ENCODE data around the gene HDAC2.
A peak's percentile ranks its signal among the peaks of the same experiment; 100 is the strongest.
"Not testable (repeated sequence)": the region's sequence is repeated elsewhere in the genome, so short reads cannot be mapped to it uniquely, and the experiment has no call there.

Gene HDAC2

DNA sequence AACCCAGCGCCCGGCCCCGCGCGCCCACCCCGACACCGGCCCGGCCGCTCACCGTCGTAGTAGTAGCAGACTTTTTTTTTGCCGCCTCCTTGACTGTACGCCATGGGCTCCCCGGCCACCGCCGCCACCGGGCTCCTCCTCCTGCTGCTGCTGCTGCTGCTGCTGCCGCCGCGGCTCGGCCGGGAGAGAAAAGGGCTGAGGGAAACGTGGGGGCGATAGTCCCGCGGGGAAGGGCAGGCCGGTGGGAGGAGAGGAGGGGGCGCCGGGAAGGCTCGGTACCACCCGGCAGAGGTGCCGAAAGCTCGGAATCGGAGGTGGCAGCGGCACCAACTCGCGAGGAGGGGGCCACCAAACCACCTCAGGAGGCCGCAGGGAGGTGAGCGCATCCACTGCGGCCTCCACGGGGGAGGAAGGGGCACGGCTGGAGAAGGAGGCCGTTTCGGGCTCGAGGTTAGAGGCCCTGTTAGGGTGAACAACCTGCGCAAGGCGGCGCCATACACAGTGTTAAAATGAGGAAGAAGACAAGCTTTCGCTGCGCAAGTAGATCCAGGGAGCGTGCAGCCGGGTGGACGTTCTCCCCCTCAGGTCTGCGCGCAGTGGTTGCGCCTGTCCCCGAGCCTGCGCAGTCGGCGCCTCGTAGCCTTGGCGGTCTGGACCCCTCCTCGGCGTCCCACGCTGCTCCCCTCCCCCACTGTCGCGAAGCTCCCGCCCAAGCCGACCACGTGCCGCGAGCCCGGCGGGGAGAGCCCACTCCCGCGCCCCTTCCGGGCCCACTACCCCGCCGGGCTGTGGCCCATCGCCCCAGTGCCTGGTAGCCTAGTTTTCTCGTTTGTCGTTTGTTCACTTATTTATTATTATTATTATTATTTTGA is at the start of gene HDAC2:
HDAC2 (minus strand) TSS at position 344 of the 872 bp plus-strand sequence; CDS start at position 104, 240 bp downstream.
- DNase-seq: peak; percentile 87

DNA sequence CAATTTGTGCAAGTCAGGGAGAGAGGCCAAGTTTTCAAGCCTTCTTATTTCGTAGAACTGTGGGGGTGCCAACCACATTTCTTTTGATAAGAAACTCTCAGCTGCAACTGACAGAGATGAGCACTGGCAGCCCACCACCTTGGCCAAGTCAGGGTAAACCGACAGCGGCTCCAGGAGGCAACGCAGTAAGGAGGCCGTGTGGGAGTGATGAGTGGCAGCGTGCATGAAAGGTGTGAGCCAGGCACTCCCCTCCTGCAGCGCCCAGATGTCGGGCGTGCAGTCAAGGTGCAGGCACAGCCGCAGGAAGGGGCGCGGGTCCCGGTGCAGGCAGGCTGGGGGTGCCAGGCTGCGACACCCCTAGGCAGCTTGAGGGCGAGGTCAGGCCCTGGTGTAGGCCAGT is 49.2 kb upstream of the HDAC2 start:
- DNase-seq: no peak

DNA sequence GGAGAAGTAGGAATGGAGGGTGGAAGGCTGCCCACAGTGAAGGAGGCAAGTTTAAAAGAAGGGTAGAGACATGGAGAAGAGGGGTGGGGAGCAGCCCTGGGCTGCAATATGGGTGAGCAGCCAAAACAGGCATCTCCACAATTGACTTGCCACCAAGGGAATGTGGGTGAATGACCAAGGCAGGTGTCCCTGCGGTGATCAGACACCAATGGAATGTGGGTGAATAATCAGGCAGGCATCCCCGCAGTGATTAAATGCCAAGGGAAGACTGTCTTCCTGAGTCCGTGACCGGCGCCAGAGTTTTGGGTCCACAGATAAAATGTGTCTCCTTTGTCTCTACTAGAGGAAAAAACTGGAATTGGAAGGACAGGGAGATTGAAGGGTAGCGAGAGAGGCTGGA is 46.2 kb upstream of the HDAC2 start:
- not testable (repeated sequence) for DNase-seq

DNA sequence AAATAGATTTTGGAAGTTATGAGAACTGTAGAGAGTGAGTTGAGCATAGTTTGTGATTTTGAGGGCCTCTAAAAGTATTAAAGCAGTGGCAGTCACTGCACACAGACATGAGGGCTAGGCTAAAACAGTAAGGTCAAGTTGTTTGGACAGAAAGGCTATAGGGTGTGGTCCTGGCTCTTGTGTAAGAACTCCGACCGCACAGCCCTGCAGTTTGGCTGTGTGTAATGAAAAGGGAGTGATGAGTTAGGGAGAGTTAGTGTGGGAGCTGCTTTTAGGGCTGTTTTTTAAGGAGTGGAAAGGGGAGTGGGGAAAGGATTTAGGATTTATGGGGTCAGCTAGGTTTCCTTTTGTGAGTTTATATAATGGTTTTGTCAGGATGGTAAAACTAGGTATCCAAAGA is 43.2 kb upstream of the HDAC2 start:
- DNase-seq: not testable (repeated sequence)

DNA sequence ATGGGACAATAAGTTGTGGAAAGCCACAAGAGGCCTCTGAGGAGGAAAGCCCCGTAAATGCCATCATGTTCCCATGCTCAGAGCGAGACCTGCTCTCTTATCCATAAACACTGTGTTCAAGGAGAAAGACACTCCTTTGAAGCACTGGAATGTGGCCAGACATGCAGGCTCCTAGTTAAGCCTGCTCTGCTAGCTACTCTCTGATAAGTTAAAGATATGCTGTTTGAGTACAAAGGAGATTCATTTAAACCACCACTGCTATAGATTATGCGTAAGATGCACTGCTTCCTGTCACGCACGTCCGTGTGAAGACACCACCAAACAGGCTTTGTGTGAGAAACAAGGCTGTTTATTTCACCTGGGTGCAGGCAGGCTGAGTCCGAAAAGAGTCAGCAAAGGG is 40.5 kb upstream of the HDAC2 start:
- not testable (repeated sequence) for DNase-seq

DNA sequence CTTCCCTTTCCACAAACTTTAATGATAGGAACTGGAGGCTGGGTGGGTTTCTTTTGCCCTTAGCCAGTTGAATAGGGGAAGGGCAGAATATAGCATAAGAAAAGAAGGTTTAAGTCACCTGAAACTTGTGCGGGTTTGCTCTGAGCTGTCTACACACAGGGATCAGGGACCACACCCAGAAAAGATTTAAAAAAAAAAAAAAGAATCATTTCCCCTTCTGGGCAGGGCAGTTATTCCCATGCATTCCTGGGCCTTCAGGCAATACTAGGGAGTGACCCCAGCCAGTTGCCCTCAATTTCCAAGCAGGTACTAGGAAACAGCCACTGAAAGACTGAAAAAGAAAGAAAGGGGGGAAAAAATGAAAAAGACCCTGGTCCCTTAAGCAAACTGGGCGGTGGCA is 39.6 kb upstream of the HDAC2 start:
- no peak for DNase-seq

DNA sequence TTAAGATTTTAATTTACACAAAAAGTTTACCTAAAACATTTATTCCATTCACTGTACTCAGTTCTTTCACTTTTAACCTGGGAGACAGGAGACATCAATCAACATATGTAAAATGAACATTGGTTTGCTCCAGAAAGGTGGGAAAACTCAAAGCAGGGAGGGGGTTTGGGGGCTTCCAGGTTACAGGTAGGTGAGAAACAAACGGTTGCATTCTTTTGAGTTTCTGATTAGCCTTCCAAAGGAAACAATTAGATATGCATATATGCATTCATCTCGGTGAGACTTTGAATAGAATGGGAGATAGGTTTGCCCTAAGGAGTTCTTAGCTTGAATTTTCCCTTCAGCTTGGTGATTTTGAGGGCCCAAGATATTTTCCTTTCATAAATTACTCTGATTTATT is 38.2 kb upstream of the HDAC2 start:
- no peak for DNase-seq

DNA sequence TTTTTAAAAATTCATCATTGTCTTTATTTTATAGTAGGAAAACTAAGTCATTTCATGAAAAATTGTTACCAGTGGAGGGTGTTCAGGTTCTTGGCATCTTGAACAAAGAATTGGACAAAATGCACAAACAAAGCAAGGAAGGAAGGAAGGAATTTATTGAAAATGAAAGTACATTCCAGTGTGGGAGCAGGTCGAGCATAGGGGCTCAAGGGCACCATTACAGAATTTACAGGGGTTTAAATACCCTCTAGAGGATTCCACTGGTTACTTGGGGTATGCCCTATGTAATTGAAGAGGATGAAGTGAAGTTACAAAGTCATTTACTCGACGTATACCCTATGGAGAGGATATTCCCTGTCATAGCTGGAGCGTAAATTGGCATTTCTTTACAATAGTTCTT is 37.4 kb upstream of the HDAC2 start:
- no peak for DNase-seq

DNA sequence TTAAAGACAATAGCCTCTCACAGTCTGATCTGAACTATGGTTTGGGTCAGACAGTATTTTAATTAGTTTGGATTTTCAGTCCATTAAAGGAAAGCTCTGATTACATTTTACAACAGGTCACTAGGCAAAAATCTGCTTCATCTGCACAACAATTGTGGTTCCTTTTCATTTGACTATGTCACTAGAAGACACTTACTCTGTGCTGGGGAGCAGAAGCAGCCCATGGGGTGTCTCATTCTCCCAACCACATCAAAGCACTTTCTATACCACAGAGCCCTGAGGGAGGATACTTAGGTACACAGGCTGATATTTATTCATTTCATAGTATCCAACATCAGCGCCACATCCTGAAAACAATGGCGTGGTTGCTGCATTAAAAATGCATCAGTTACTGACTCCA is 36.6 kb upstream of the HDAC2 start:
- no peak for DNase-seq

DNA sequence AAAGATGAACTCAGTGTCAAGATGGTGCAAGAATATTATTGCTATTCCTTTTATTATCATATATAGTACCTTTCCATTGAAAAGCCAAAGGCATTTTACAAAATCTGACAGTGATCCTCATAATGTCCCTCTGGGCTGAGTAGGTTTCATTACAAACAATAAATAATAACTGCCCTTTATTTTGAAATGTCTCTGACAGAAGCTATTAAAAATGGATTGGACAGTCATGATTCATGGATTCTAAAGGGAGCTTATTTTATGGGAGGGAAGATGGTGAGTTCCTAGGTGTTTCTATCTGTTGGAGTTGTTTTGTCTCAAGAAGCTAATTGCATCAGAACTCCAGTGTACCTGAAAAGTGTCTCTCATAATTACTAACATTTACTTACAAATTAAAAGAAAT is 30.4 kb upstream of the HDAC2 start:
- no peak for DNase-seq

DNA sequence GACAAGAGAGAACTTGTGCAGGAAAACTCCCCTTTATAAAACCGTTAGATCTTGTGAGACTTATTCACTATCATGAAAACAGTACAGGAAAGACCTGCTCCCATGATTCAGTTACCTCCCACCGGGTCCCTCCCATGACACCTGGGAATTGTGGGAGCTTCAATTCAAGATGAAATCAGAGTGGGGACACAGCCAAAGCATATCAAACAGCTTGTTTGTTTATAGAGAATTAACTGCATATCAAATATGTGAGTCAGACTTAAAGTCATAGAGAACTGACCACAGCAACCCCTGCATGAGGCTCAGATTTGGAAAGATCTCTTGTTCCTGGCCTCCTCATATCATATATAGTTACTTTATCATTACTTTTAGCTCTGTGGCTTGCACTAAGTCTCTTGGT is 29.1 kb upstream of the HDAC2 start:
- DNase-seq: no peak

DNA sequence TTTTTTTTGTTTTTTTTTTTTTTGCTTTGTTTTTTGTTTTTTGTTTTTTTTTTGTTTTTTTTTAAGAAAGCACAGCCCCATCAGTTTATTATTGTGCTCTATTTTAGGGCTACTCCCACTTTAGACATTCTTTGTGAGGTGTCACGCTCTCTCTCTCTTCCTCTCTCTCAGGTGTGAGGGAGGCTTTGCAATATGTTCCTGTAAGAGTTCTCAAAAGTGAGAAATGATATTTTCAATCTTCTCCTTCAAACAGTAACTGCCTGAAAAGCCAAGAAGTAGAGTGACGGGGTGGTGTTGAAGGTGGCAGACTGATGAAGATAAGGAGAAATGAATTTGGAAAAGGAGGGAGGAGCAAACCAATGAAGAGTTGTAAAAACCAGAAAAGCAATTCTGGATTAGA is 28.3 kb upstream of the HDAC2 start:
- no peak for DNase-seq

DNA sequence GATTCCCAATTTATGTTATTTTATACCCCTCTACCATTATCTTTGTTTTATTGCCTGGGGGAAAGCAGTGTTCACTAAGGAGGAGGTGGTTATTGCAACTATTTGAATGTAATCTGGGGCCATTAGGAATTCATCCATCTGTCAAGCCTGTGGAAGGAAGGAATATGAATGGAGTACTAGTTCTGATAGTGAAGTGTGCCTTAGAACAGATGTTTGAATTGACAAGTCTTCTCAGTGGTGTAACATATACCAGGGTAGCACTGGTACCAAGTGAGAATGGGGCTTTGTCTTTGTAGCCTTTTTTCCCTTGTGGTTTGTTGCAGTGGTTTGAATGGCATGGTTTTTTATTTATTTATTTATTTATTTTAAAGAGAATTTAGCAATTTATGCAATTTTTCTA is 27.9 kb upstream of the HDAC2 start:
- DNase-seq: no peak

DNA sequence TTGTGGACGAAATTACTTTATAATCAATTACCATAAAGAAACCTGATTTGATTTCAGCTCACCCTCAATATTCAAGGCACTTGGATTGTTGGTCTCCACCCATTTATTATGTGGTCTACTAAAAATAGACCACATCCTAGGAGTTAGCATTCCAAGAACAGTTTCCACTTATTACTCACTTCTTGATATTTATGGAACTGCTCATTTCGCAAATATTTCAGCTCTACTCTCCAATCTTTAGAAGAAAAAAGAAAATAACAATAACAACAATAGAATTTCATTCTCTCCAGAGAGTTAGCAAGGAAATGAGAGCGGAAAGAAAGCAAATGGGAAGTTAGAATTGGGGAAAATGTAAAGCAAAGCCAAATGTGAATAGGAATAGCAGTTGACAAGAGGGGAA is 26.2 kb upstream of the HDAC2 start:
- DNase-seq: no peak

DNA sequence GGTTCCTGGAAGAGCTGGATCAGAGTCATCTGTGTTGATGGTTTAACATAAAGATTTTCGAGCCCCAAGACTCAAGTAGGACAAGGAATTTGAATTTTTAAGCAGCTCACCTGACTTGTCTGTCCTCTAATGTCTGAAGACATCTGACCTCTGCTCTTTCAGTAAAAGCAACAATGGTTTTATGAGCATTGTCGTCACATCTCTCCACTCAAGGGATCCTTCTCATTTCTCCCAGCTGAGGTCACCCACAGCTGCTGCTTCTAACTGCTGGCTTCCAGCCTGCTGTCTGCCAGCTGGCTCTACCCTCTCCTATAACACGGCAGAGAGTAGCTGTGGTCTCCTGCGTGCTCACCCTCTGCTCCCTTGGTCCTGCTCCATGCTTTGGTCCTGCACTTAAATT is 24.7 kb upstream of the HDAC2 start:
- DNase-seq: no peak

DNA sequence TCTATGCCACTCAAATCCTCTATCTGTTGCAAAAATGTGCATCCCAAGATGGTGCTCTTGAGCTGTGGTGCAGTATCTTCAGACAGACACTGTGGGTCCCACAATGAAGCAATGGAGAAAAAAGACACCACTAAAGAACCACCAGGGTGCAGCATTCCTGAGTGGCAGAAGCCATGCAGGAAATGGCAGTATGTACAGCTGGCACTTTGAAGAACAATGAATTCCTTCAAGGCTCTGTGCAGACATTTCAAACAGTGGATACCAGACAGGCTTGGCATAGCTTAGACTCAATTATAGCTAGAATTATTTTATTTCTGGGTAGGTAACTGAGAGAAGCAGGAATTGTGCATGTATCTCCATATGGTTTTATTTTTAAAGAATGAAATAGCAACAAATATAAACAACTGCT is 24.0 kb upstream of the HDAC2 start:
- DNase-seq: peak; percentile 49

DNA sequence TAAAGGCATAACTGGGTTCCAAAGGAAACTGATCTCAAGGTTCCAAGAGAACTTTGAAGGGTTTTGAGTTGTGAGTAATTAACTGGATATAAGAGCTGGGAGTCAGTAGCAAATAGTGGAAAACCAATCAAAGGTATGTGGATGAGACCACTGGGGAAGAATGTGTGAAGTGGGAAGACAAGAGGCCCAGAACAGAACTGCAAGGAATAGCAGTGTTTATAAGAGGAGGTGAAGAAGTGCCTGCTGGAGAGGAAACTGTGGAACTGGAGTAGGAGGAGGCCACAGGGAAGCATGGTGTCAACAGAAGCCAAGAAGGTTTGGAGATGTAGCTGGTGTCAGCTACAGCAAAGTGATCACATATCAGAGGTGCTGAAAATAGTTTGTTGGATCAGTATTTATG is 18.7 kb upstream of the HDAC2 start:
- no peak for DNase-seq

DNA sequence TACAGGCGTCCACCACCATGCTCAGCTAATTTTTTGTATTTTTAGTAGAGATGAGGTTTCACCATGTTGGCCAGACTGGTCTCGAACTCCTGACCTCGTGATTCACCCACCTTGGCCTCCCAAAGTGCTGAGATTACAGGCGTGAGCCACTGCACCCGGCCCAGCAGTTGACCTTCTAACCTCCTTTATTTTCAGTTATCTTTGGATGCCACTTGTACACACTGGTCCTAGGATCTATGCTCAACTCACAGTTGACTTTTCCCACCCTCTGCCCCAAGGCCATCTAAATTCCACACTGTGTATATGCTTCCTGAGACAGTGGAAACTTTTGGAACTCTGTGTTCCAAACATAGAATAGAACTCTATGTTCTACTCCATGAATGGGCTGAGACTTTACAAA is 11.7 kb upstream of the HDAC2 start:
- DNase-seq: not testable (repeated sequence)

DNA sequence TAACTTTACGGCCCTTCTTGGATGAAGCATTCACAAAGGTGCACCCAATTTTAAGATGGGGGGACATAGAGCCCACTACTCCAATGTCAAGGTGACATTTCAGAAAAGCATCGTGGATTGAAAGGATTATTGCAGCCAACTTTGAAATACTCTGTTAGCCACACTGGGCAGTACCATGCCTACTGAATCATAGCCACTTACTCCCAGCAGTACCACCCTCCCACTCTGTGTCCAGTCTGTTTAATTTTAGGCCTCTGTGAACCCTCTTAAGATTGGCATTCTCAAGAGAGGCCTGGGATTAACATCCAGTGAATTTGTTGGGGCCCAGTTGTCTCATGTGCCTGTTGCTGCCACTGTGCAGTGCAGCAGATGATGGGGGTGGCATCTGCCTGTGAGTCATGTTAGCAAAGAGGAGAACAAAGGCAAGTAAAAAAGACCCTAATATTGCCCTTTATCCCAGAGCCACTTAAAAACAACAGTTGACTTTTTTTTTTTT is 11.2 kb upstream of the HDAC2 start:
- DNase-seq: no peak

DNA sequence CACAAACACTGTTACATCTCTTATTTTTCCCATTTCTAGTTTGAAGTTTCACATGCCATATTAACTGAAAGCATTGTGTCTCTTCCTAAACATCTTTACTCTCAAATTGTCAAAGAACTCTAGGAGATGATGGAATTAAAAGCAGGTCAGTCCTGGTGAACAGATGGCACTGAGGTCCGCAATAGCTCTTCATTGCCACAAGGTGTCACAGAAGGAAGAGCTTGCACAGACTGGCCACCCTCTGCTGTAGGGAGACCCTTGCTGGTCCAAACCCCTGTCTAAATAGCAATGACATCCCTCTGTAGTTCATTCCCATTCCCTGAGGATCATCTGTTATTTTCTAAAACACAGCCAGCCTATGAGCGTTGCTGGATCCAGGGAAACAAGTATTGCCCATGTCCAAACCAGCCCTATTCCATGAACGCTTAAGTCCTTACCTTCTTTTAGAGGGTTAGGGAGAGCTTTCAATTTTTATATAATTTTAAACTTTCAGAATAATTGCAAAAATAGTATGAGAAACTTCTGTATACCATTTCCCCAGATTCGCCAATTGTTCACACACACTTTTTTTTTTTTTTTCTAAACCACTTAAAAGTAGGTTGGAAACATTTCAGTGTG is 10.1 kb upstream of the HDAC2 start:
- no peak for DNase-seq

DNA sequence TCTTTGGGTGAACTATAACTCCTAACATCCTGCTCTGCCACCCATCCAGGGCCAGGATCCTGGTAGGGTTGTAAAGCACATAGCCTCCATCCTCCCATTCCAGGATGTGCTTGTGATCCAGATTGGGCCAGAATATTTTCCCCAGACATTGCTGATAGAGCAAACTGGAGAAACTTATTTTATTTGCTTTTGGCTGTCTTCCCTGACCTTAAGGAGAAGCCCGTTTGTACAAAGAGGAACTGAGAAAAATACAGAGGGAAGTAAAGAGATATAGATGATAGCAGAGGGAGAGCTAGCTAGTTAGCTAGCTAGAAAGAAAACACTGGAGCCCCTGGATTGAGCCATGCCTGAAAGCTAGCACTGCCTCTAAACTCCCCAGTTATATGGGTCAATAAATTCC is 9.0 kb upstream of the HDAC2 start:
- DNase-seq: no peak

DNA sequence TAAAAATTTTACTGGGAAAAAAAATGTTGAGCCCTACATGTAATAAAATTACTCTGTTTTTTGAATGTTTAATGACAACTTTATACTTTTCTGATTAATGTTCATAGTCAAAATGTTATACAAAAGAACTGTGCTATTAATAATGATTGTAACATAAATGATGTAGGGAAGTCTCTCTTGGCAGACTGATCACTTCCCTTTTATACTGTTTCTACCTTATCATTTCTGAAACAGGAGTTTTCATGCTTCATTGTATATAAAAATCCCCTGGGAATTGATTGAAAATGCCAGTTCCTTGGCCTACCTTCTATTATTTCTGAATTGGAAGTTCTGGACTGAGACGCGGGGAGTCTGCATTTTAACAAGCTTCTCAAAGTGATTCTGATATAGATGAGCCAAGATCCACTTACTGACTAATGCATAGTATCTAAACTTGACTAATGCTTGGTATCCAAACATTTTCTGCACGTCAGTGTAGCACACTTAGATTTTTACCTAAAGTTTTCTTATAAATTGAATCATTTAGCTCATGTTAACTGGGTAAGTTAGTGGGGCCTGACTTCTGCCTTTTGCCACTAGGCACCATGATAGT is 7.2 kb upstream of the HDAC2 start:
- no peak for DNase-seq

DNA sequence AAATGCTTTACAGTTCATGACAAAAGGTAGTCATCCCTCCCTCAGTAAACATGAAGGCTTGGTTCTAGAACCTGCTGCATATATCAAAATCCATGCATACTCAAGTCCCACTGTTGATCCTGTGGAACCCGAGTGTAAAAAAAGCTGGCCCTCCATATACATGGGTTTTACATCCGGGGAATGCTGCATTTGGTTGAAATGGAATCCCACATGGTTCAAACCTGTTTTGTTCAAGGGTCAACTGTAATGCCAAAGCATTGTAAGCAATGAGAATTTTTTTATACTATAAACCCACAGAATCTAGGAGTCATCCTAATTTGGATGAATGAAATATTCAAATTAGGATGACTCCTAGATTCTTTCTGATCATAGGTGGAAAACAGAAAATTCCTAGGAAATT is 5.9 kb upstream of the HDAC2 start:
- DNase-seq: no peak

DNA sequence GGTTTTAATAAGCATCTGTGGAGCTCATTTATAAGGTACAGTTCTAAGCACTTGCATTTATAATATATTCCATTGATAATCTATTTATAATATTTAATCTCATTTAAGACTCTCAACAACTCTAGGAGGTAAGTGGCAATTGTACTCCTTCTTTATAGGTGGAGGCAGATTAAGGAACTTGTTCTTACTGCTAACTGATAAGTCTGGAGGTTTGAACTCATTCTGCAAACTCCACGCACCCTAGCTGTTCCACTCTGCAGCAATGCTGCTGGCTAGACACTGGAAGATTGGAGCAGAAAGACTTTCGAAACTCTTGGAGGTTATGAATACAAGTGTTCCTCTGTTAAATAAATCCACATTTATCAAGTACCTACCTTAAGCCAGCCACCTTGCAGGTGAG is 793 bp upstream of the HDAC2 start:
- DNase-seq: no peak

Measured in NCI-H1436 (cell line).